Natural killer cell (primary cell): ENCODE results near the gene DSCAML1. TPM values are rescaled to one million over a fixed set of nuclear protein-coding genes. Genes with fewer than 3 reads are reported as not detected.

ENCODE experiments used
- ATAC-seq, 3 donors: fragments of 150-1000 bp in 2 of 3; fragments of 200-7000 bp in 1 of 3; cut with Tn5 transposase; 1 replicate in 1 of 3; 2 replicates in 2 of 3; pipeline ENCODE4 v1.10.0; 2021; ENCODE audit warnings: mild to moderate bottlenecking in 2 of 3, moderate library complexity in 2 of 3
- DNase-seq, 2 donors: peaks; one replicate each; pipeline versions ENCODE4 v3.0.0 to v3.0.0-alpha.2; 2013 to 2021; ENCODE audit warnings: mixed read lengths in 1 of 2
- H3K27ac ChIP-seq: one replicate; pipeline ENCODE4 v1.5.1; 2013; ENCODE audit warnings: mild to moderate bottlenecking, low read length
- H3K27me3 ChIP-seq: one replicate; pipeline ENCODE4 v1.6.1; 2013; ENCODE audit warnings: low read length; ENCODE audit not compliant: control insufficient read depth, insufficient read depth
- H3K36me3 ChIP-seq: one replicate; pipeline ENCODE4 v1.6.1; 2013; ENCODE audit warnings: low read length; ENCODE audit not compliant: control insufficient read depth, insufficient read depth
- H3K4me1 ChIP-seq: one replicate; pipeline ENCODE4 v1.6.1; 2013; ENCODE audit warnings: low read length; ENCODE audit not compliant: control insufficient read depth, insufficient read depth
- H3K4me3 ChIP-seq: one replicate; pipeline ENCODE4 v1.5.1; 2013; ENCODE audit warnings: low read length
- H3K9me3 ChIP-seq: one replicate; pipeline ENCODE4 v1.6.1; 2013; ENCODE audit warnings: low read length; ENCODE audit not compliant: control insufficient read depth, insufficient read depth
- H3K27ac Mint-ChIP-seq, 2 donors: one replicate each; pipeline ENCODE4 v1.8.0; 2022; ENCODE audit warnings: mild to moderate bottlenecking in 2 of 2, mixed read lengths in 2 of 2, moderate library complexity in 1 of 2
- H3K27me3 Mint-ChIP-seq, 2 donors: one replicate each; pipeline ENCODE4 v1.8.0; 2022; ENCODE audit warnings: low read depth in 2 of 2, mixed read lengths in 2 of 2
- H3K36me3 Mint-ChIP-seq: one replicate; pipeline ENCODE4 v1.8.0; 2022; ENCODE audit warnings: mixed read lengths
- H3K4me1 Mint-ChIP-seq, 2 donors: one replicate each; pipeline ENCODE4 v1.8.0; 2022; ENCODE audit warnings: mixed read lengths in 2 of 2
- H3K4me3 Mint-ChIP-seq: one replicate; pipeline ENCODE4 v1.8.0; 2022; ENCODE audit warnings: mild to moderate bottlenecking, moderate library complexity, mixed read lengths
- H3K9me3 Mint-ChIP-seq, 2 donors: one replicate each; pipeline ENCODE4 v1.8.0; 2022; ENCODE audit warnings: mixed read lengths in 2 of 2
- CTCF ChIP-seq: fragments of 200-600 bp; IDR thresholded peaks from one replicate; pipeline ENCODE4 v1.8.0; 2022; ENCODE audit warnings: antibody characterized with exemption
- WGBS: methylation state at CpG from one replicate; pipeline ENCODE4 v1.1.7; 2013; ENCODE audit warnings: missing lambda C conversion rate; ENCODE audit not compliant: insufficient coverage; 5-methylcytosine and 5-hydroxymethylcytosine counted together
- intact Hi-C: fragments of 100-400 bp; cut with micrococcal nuclease; formaldehyde crosslinking; loops from one replicate; pipeline ENCODE4 v1.14.2; 2022
- total RNA-seq, 4 donors: library from RNA; stranded (reverse); fragments of 120-200 nt in 1 of 4; gene quantifications; one replicate each; pipeline versions ENCODE4 v1.2.3 to v1.2.4, GENCODE V29; 2013 to 2022

The DSCAML1 gene
- total RNA-seq, 3 donors from 2014 or later (not counting 1 experiment from before 2014, with no cell fraction given), result 0.66 TPM; not detected in 2

GRCh38 chr11:117639601-117640000 is 157.4 kb downstream of the DSCAML1 start:
- Histone ChIP-seq H3K27ac (no peak overlapping the region), H3K9me3 (no peaks in the 10 kb centered on the region), H3K4me3 (no peak overlapping the region), H3K27me3 (no peaks in the 10 kb centered on the region), H3K36me3 (no peaks in the 10 kb centered on the region), H3K4me1 (no peaks in the 10 kb centered on the region)
- Mint-ChIP-seq H3K4me3 (no peak overlapping the region), H3K27me3 (peaks cover 20 to 32% of the 10 kb centered on the region in 2 donors), H3K4me1 (no peaks in the 10 kb centered on the region), H3K36me3 (no peaks in the 10 kb centered on the region), H3K27ac (no peak overlapping the region), H3K9me3 (no peaks in the 10 kb centered on the region)
- no peak for TF ChIP-seq CTCF
- ATAC-seq (no peak), DNase-seq (no peak)
- 88% methylated on average over 8 of the region's 8 CpGs for WGBS
- intact Hi-C loops, result no loop called here

GRCh38 chr11:117638911-117639543 is 158.0 kb downstream of the DSCAML1 start:
- TF ChIP-seq CTCF, result no peak
- H3K27ac ChIP-seq, result no peak overlapping the region
- peaks cover 17 to 26% of the 10 kb centered on the region in 2 donors for H3K27me3 Mint-ChIP-seq
- H3K4me3 Mint-ChIP-seq, result no peak overlapping the region
- no peaks in the 10 kb centered on the region for H3K4me1 ChIP-seq
- intact Hi-C loops, result no loop called here
- no peaks in the 10 kb centered on the region for H3K4me1 Mint-ChIP-seq
- H3K4me3 ChIP-seq, result no peak overlapping the region
- no peaks in the 10 kb centered on the region for H3K36me3 Mint-ChIP-seq
- DNase-seq (no peak), ATAC-seq (no peak)
- H3K27me3 ChIP-seq, result no peaks in the 10 kb centered on the region
- H3K9me3 Mint-ChIP-seq, result no peaks in the 10 kb centered on the region
- WGBS, result 93% methylated on average over 2 of the region's 2 CpGs
- H3K27ac Mint-ChIP-seq, result no peak overlapping the region
- H3K9me3 ChIP-seq, result no peaks in the 10 kb centered on the region
- H3K36me3 ChIP-seq, result no peaks in the 10 kb centered on the region

GRCh38 chr11:117634756-117635603 is 162.0 kb downstream of the DSCAML1 start:
- Mint-ChIP-seq H3K27ac (no peak overlapping the region), H3K9me3 (no peaks in the 10 kb centered on the region), H3K36me3 (no peaks in the 10 kb centered on the region), H3K27me3 (peaks cover 1 to 10% of the 10 kb centered on the region in 2 donors), H3K4me1 (no peaks in the 10 kb centered on the region), H3K4me3 (no peak overlapping the region)
- no peak for ATAC-seq
- WGBS, result 80% methylated on average over 20 of the region's 21 CpGs
- H3K36me3 ChIP-seq, result no peaks in the 10 kb centered on the region
- H3K27me3 ChIP-seq, result no peaks in the 10 kb centered on the region
- no peak for DNase-seq
- TF ChIP-seq CTCF, result no peak
- H3K27ac ChIP-seq, result no peak overlapping the region
- no peak overlapping the region for H3K4me3 ChIP-seq
- no peaks in the 10 kb centered on the region for H3K4me1 ChIP-seq
- intact Hi-C loops, result no loop called here
- H3K9me3 ChIP-seq, result no peaks in the 10 kb centered on the region
